H1 (cell line): ENCODE data around the gene HSF2. TPM values are rescaled to one million over a fixed set of nuclear protein-coding genes. Genes with fewer than 3 reads are reported as not detected.
A peak's percentile ranks its signal among the peaks of the same experiment; 100 is the strongest.

Experiments used
- BACH1 ChIP-seq: IDR thresholded peaks from 2 replicates; pipeline ENCODE4 v1.6.1; 2012; ENCODE audit warnings: low read length, improper control_type of control experiment
- BCL11A ChIP-seq, 2 experiments: IDR thresholded peaks; one replicate each; pipeline ENCODE4 v1.6.1; 2011; ENCODE audit warnings: low read depth in 2 of 2, low read length in 2 of 2, mild to moderate bottlenecking in 2 of 2
- CHD7 ChIP-seq: fragments of 300-600 bp; sonication (generic); IDR thresholded peaks from 2 replicates; pipeline ENCODE4 v1.7.1; 2012; ENCODE audit warnings: low read length, moderate library complexity, mild to moderate bottlenecking, inconsistent platforms; ENCODE audit not compliant: insufficient replicate concordance
- GABPA ChIP-seq: IDR thresholded peaks from 2 replicates; pipeline ENCODE4 v1.6.1; 2011; ENCODE audit warnings: mild to moderate bottlenecking, low read length, moderate library complexity, borderline replicate concordance; ENCODE audit not compliant: insufficient read depth
- HDAC6 ChIP-seq: IDR thresholded peaks from one replicate; pipeline ENCODE4 v1.7.1; 2012; ENCODE audit warnings: low read depth, mild to moderate bottlenecking, inconsistent platforms, low read length, moderate library complexity
- NRF1 ChIP-seq: IDR thresholded peaks from 2 replicates; pipeline ENCODE4 v1.6.1; 2011; ENCODE audit warnings: mild to moderate bottlenecking, low read depth, low read length, improper control_type of control experiment
- PHF8 ChIP-seq: fragments of 200-600 bp; sonication (generic); conservative IDR thresholded peaks from 2 replicates; pipeline ENCODE4 v1.7.1; 2012; ENCODE audit warnings: low read depth, mild to moderate bottlenecking, inconsistent platforms, low read length, moderate library complexity
- RFX5 ChIP-seq: IDR thresholded peaks from 2 replicates; pipeline ENCODE4 v1.6.1; 2011; ENCODE audit warnings: low read depth, low read length, improper control_type of control experiment, borderline replicate concordance
- SUZ12 ChIP-seq: fragments of 200-600 bp; sonication (generic); IDR thresholded peaks from 2 replicates; pipeline ENCODE4 v1.6.1; 2012; ENCODE audit warnings: mild to moderate bottlenecking, inconsistent platforms, low read length, moderate library complexity, mixed read lengths
- polyA plus RNA-seq, 7 experiments: library from polyadenylated mRNA; depleted of rRNA in 3 of 7; stranded (reverse) in 5 of 7; unstranded in 2 of 7; fragments of >200 nt in 5 of 7; fragments of 200-250 nt in 2 of 7; gene quantifications; 1 replicate in 5 of 7; 2 replicates in 1 of 7; 4 replicates in 1 of 7; pipeline versions ENCODE4 v1.2.1 to v1.2.3, GENCODE V29; 2011 to 2013; ENCODE audit warnings: missing spikeins in 2 of 7, mixed read lengths in 2 of 7
- total RNA-seq: library from RNA; stranded (reverse); fragmentation: NEBNext Ultra II Directional; extraction: Animal tissue kit (Norgen Biotek cat#: 25700); gene quantifications from 2 replicates; pipeline ENCODE4 v1.2.1, GENCODE V29; 2021

Gene HSF2
- total and polyA plus RNA-seq, 2 of the 8 experiments (the other 6 are each of a cell fraction or from before 2014, with no cell fraction given) = 16.3 to 18.3 TPM

GRCh38 chr6:122471107-122472021, 71.9 kb downstream of the HSF2 start, which contains the start of gene SERINC1 (continued):
- TF ChIP-seq CHD7 = no peak
- TF ChIP-seq BACH1 = no peak
- no peak for TF ChIP-seq SUZ12
- no peak for TF ChIP-seq BCL11A (IDR thresholded peaks at IDR 0.05; ENCODE audit: low read depth in 2 of 2, low read length in 2 of 2)
- TF ChIP-seq PHF8 = peak; percentile 84
- no peak for TF ChIP-seq HDAC6
- TF ChIP-seq GABPA = peak; percentile 75; the same call in 1 of the 2 replicates
- peak; percentile 49 for TF ChIP-seq NRF1
- TF ChIP-seq RFX5 = no peak
